ENCODE data around the gene ZBTB7C.

- no peak for TF ChIP-seq CTCF (IDR thresholded peaks at IDR 0.05)
- no peak for TF ChIP-seq EP300 (IDR thresholded peaks at IDR 0.05)
- TF ChIP-seq POLR2AphosphoS5 (IDR thresholded peaks at IDR 0.05): no peak
- no peak for TF ChIP-seq POLR2A (IDR thresholded peaks at IDR 0.05)
Measured at GRCh38 chr18:48125724-48126123, 283.5 kb downstream of the ZBTB7C start.
